ENCODE measurements around the gene FOXB1.

FOXB1 gene

GRCh38 chr15:59994526-59994887 is 9.6 kb upstream of the FOXB1 start:
- no peak for DNase-seq (ENCODE audit: low read depth)
- no peak overlapping the region for H3K4me3 ChIP-seq (replicated peaks; ENCODE audit: low read depth, low read length)
- TF ChIP-seq, protein P1, sequence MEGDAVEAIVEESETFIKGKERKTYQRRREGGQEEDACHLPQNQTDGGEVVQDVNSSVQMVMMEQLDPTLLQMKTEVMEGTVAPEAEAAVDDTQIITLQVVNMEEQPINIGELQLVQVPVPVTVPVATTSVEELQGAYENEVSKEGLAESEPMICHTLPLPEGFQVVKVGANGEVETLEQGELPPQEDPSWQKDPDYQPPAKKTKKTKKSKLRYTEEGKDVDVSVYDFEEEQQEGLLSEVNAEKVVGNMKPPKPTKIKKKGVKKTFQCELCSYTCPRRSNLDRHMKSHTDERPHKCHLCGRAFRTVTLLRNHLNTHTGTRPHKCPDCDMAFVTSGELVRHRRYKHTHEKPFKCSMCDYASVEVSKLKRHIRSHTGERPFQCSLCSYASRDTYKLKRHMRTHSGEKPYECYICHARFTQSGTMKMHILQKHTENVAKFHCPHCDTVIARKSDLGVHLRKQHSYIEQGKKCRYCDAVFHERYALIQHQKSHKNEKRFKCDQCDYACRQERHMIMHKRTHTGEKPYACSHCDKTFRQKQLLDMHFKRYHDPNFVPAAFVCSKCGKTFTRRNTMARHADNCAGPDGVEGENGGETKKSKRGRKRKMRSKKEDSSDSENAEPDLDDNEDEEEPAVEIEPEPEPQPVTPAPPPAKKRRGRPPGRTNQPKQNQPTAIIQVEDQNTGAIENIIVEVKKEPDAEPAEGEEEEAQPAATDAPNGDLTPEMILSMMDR (IDR thresholded peaks at IDR 0.05; ENCODE audit: low read length, missing control alignments), result no peak

DNA sequence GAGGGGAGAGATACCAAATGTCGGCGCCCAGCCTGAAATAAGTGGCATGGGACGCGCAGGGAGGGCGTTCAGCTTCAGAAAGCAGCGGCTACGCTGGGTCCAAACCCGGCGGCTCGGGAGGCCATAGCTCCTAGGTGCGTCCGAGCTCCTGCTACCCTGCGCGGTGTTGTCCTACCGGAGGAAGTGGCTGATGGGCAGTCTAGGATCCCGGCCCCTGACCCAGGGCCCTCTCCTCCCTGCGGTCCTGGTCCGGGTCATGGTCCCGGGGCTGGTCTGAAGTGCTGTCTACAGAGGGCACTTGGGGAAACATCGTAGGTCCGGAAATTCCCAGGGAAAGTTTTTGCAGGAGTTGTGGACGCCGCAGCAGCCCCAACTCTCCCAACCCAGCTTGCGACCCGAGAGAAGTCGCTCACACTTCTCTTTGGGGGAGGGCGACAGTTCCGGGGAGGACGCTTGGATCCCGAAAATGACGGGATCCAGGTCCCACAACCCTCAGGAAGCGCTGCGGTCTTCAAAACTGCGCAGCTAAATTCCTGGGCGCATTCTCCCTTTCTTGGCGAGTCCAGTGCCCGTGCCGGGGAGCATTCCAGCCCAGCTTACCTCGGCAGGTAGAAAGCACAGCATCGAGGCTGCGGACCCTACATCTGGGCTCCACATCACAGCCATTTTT is 9.1 kb upstream of the FOXB1 start:
- no peak for DNase-seq (ENCODE audit: low read depth)
- TF ChIP-seq, protein P1 (IDR thresholded peaks at IDR 0.05; ENCODE audit: low read length, missing control alignments), result no peak
- no peak overlapping the region for H3K4me3 ChIP-seq (replicated peaks; ENCODE audit: low read depth, low read length)

DNA sequence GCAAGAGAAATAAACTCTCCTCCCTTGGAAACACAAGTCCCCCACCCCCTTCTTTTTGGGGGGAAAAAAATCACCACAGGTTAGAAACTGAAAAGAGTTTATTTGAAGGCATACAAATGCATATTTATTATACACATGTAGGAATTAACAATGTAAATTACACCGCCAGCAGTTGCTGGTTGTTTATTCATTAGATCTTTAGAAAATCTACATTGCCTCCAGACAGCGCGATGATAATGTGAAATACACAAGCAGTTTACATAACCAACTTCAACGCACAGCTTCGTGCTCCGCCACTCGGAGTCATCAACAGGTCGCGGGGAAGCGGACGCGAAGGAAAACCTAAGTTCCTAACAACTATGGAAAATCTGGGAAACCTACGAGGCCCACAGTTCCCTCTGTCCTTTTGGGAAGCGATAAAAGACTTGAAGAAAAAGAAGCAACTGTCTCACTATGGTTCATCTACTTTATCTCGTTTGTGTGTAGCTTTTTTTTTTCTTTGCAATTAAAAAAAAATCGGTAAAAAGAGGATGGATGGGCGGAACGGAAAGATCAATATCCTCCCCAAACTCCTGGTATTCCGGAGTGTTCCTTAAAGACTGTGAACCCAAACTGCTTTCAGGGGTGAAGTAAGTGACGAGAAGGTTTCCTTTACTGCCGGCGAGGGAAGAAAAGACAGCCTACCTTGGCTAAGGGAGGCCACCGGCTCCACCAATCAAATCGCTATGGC is 8.4 kb upstream of the FOXB1 start:
- DNase-seq (ENCODE audit: low read depth), result no peak
- TF ChIP-seq, protein P1 (IDR thresholded peaks at IDR 0.05; ENCODE audit: low read length, missing control alignments), result no peak
- no peak overlapping the region for H3K4me3 ChIP-seq (replicated peaks; ENCODE audit: low read depth, low read length)

- DNase-seq (ENCODE audit: low read depth), result no peak
- no peak overlapping the region for H3K4me3 ChIP-seq (replicated peaks; ENCODE audit: low read depth, low read length)
- TF ChIP-seq, protein P1 (IDR thresholded peaks at IDR 0.05; ENCODE audit: low read length, missing control alignments), result no peak
Observed at GRCh38 chr15:59996298-59997041, 7.6 kb upstream of the FOXB1 start.

- TF ChIP-seq, protein P1 (IDR thresholded peaks at IDR 0.05; ENCODE audit: low read length, missing control alignments), result no peak
- DNase-seq (ENCODE audit: low read depth), result no peak
- H3K4me3 ChIP-seq (replicated peaks; ENCODE audit: low read depth, low read length), result no peak overlapping the region
Observed at GRCh38 chr15:59997070-59997701, 6.9 kb upstream of the FOXB1 start.

- DNase-seq (ENCODE audit: low read depth), result no peak
- no peak overlapping the region for H3K4me3 ChIP-seq (replicated peaks; ENCODE audit: low read depth, low read length)
- TF ChIP-seq, protein P1 (IDR thresholded peaks at IDR 0.05; ENCODE audit: low read length, missing control alignments), result no peak
Observed at GRCh38 chr15:59998305-59998949, 5.7 kb upstream of the FOXB1 start.

Measured in fibroblast of pulmonary artery (primary cell).